K562 (cell line): ENCODE measurements around the gene FAF2. TPM values are rescaled to one million over a fixed set of nuclear protein-coding genes. Genes with fewer than 3 reads are reported as not detected.

ENCODE experiments used
- CHAMP1 ChIP-seq: fragments of 450-650 bp; IDR thresholded peaks from 2 replicates; pipeline ENCODE4 v1.6.1; 2016; ENCODE audit warnings: mild to moderate bottlenecking
- ESRRA ChIP-seq: fragments of 450-650 bp; IDR thresholded peaks from 2 replicates; pipeline ENCODE4 v1.6.1; 2014; ENCODE audit warnings: low read depth, mild to moderate bottlenecking, moderate library complexity, borderline replicate concordance
- GTF2F1 ChIP-seq: IDR thresholded peaks from 2 replicates; pipeline ENCODE4 v1.6.1; 2011; ENCODE audit warnings: low read depth, low read length, improper control_type of control experiment
- HIVEP1 ChIP-seq: fragments of 250-450 bp; sonication (Bioruptor Pico); IDR thresholded peaks from 2 replicates; pipeline ENCODE4 v1.4.0; 2020; ENCODE audit warnings: mild to moderate bottlenecking
- MGA ChIP-seq: fragments of 450-650 bp; IDR thresholded peaks from 2 replicates; pipeline ENCODE4 v1.6.1; 2016; ENCODE audit warnings: mild to moderate bottlenecking, moderate library complexity
- UBTF ChIP-seq, 2 experiments: IDR thresholded peaks; 2 replicates each; pipeline ENCODE4 v1.6.1; 2012; ENCODE audit warnings: improper control_type of control experiment in 2 of 2, low read depth in 2 of 2, low read length in 2 of 2, borderline replicate concordance in 1 of 2
- USF2 ChIP-seq: sonication (generic); formaldehyde crosslinking; IDR thresholded peaks from 2 replicates; pipeline ENCODE4 v1.5.0; 2020; ENCODE audit warnings: missing genetic modification reagents
- ZNF766 ChIP-seq: fragments of 200-800 bp; sonication (Bioruptor generic); conservative IDR thresholded peaks from 2 replicates; pipeline ENCODE4 v1.6.1; 2016; ENCODE audit warnings: missing genetic modification characterization, missing compliant biosample characterization
- polyA plus RNA-seq, 8 experiments: library from polyadenylated mRNA; depleted of rRNA in 4 of 8; stranded (reverse) in 5 of 8; unstranded in 3 of 8; fragments of >200 nt; fragmentation: Nextera tagmentation in 2 of 8; fragmentation: Illumina TruSeq in 1 of 8; extraction: Ambion mirVana in 2 of 8; extraction: Trizol in 1 of 8; gene quantifications; 2 replicates each; pipeline versions ENCODE4 v1.2.1 to v1.2.3, GENCODE V29; 2011 to 2014; ENCODE audit warnings: inconsistent platforms in 1 of 8, missing spikeins in 1 of 8
- total RNA-seq, 7 experiments: library from RNA; depleted of rRNA in 6 of 7; stranded (reverse); fragments of >200 nt in 6 of 7; fragmentation: Illumina TruSeq in 2 of 7; extraction: Trizol in 2 of 7; gene quantifications; 2 replicates each; pipeline versions ENCODE4 v1.2.1 to v1.2.3, GENCODE V29; 2011 to 2021; ENCODE audit warnings: low replicate concordance in 1 of 7

FAF2 gene
- total and polyA plus RNA-seq, 9 of the 15 experiments (the other 6 are each of a cell fraction or from before 2014, with no cell fraction given) = 25.0 to 44.6 (median 36.1) TPM

- TF ChIP-seq USF2 (CRISPR knock-in tag) (peak; percentile 91), HIVEP1 (CRISPR knock-in tag) (0 out of 2 replicates have a peak, but pooled peaks have one; percentile 57), CHAMP1 (no peak), MGA (no peak), UBTF (IDR thresholded peaks at IDR 0.05; ENCODE audit: borderline replicate concordance in 1 of 2, low read depth in 2 of 2, low read length in 2 of 2) (peak; percentile 72 to 84; a peak in 1 of 4 replicates), ESRRA (no peak), ZNF766 (CRISPR knock-in tag) (no peak; the same call in 1 of the 2 replicates), GTF2F1 (no peak)
Observed at GRCh38 chr5:176536902-176537553, 88.8 kb downstream of the FAF2 start, which contains the start of gene RNF44 (continued).
